ENCODE measurements around the gene NUTF2.

DNA sequence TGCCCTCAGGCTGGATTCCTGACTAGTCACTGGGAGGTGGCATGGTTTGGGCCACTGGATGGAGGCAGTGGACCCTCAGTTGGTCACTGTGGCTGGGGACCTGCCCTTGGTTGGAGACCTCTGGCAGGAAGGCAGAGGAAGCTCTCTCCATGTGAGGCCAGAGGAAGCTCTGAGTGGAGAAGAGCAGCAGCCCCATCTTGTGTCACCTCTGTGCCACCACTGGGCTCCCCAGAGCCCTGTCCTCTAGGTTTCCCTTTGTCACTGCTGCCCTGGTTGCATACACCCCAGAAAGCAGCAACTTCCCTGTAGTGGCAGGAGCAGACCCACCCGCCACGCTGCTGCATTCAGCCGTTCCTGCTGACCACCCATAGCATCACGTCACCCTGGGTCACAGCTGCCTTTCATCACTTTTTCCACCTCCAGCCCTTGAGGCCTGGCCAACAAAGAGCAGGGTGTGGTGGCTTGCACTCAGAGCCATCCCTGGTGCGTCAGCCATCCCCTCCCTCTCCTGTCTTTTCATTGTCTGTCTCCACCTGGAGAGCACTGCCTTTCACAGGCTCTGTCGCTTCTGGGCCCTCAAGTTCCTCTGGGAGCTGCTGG lies 73.0 kb downstream of the NUTF2 start:
- TF ChIP-seq, protein P1, sequence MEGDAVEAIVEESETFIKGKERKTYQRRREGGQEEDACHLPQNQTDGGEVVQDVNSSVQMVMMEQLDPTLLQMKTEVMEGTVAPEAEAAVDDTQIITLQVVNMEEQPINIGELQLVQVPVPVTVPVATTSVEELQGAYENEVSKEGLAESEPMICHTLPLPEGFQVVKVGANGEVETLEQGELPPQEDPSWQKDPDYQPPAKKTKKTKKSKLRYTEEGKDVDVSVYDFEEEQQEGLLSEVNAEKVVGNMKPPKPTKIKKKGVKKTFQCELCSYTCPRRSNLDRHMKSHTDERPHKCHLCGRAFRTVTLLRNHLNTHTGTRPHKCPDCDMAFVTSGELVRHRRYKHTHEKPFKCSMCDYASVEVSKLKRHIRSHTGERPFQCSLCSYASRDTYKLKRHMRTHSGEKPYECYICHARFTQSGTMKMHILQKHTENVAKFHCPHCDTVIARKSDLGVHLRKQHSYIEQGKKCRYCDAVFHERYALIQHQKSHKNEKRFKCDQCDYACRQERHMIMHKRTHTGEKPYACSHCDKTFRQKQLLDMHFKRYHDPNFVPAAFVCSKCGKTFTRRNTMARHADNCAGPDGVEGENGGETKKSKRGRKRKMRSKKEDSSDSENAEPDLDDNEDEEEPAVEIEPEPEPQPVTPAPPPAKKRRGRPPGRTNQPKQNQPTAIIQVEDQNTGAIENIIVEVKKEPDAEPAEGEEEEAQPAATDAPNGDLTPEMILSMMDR (IDR thresholded peaks at IDR 0.05), result no peak
- no peak for TF ChIP-seq POLR2A (IDR thresholded peaks at IDR 0.05)

All from lower leg skin (tissue), 3 donors.